SK-N-MC (cell line): ENCODE measurements around the gene RECK.
"Not testable (repeated sequence)": the region's sequence is repeated elsewhere in the genome, so short reads cannot be mapped to it uniquely, and the experiment has no call there.

Experiments
- DNase-seq: peaks from one replicate; pipeline ENCODE4 v3.0.0-alpha.2; 2011; ENCODE audit warnings: low read depth, low spot score
- H3K27ac ChIP-seq: fragments of 200-600 bp; sonication (generic); 2 replicates; pipeline ENCODE4 v1.5.1; 2016; ENCODE audit warnings: mixed run types
- H3K36me3 ChIP-seq: fragments of 200-600 bp; sonication (generic); 2 replicates; pipeline ENCODE4 v1.6.1; 2017; ENCODE audit warnings: antibody characterized with exemption, low read length, mixed read lengths; ENCODE audit not compliant: insufficient read depth
- H3K4me3 ChIP-seq: fragments of 200-600 bp; sonication (generic); 2 replicates; pipeline ENCODE4 v1.5.1; 2016
- H3K9ac ChIP-seq: fragments of 200-600 bp; sonication (generic); 2 replicates; pipeline ENCODE4 v1.8.0; 2017; ENCODE audit warnings: mixed run types, mixed read lengths; ENCODE audit not compliant: insufficient read length
- H3K9me3 ChIP-seq: fragments of 200-600 bp; sonication (generic); 2 replicates; pipeline ENCODE4 v1.6.1; 2017; ENCODE audit warnings: low read depth, mild to moderate bottlenecking, antibody characterized with exemption, low read length, moderate library complexity, mixed read lengths
- EZH2 ChIP-seq: fragments of 200-600 bp; sonication (generic); IDR thresholded peaks from one replicate; pipeline ENCODE4 v1.6.1; 2017; ENCODE audit warnings: antibody characterized with exemption
- FOXP2 ChIP-seq: optimal IDR thresholded peaks from 2 replicates; pipeline ENCODE3; 2011; ENCODE audit warnings: mild to moderate bottlenecking, moderate library complexity; ENCODE audit not compliant: insufficient read depth; ENCODE audit errors: extremely low read length, control extremely low read depth
- POLR2AphosphoS5 ChIP-seq: IDR thresholded peaks from 2 replicates; pipeline ENCODE4 v1.6.1; 2012; ENCODE audit warnings: mild to moderate bottlenecking, low read depth, low read length, borderline replicate concordance

Gene RECK

GRCh38 chr9:36064448-36065037 is 27.8 kb downstream of the RECK start:
- no peaks in the 10 kb centered on the region; the same call in 1 of the 2 replicates for H3K36me3 ChIP-seq
- H3K4me3 ChIP-seq, result no peak overlapping the region
- H3K9me3 ChIP-seq, result no peaks in the 10 kb centered on the region
- DNase-seq, result no peak
- no peak overlapping the region for H3K27ac ChIP-seq
- TF ChIP-seq POLR2AphosphoS5 (no peak), FOXP2 (no peak), EZH2 (no peak)
- no peak overlapping the region for H3K9ac ChIP-seq

GRCh38 chr9:36074055-36074454 is 37.3 kb downstream of the RECK start:
- TF ChIP-seq POLR2AphosphoS5, result no peak
- H3K4me3 ChIP-seq, result no peak overlapping the region; the same call in 1 of the 2 replicates
- no peak for DNase-seq
- no peaks in the 10 kb centered on the region for H3K9me3 ChIP-seq
- no peak overlapping the region for H3K27ac ChIP-seq
- no peaks in the 10 kb centered on the region for H3K36me3 ChIP-seq
- peak overlapping the region; percentile 49 for H3K9ac ChIP-seq

- Histone ChIP-seq H3K9me3 (no peaks in the 10 kb centered on the region), H3K27ac (peak overlapping the region; percentile 77), H3K4me3 (peak overlapping the region; percentile 69), H3K36me3 (no peaks in the 10 kb centered on the region), H3K9ac (peak overlapping the region; percentile 49)
- TF ChIP-seq POLR2AphosphoS5 (no peak), EZH2 (no peak), FOXP2 (no peak)
- peak; percentile 18 for DNase-seq
These were observed 38.3 kb downstream of the RECK start for GRCh38 chr9:36074870-36075532.

GRCh38 chr9:36078051-36078450 is 41.3 kb downstream of the RECK start:
- TF ChIP-seq FOXP2 (no peak), POLR2AphosphoS5 (no peak)
- Histone ChIP-seq H3K27ac (no peak overlapping the region), H3K36me3 (no peaks in the 10 kb centered on the region), H3K9ac (no peak overlapping the region), H3K4me3 (no peak overlapping the region), H3K9me3 (no peaks in the 10 kb centered on the region)
- DNase-seq, result no peak

GRCh38 chr9:36080519-36080918 is 43.8 kb downstream of the RECK start:
- Histone ChIP-seq H3K9ac (no peak overlapping the region), H3K9me3 (no peaks in the 10 kb centered on the region), H3K27ac (no peak overlapping the region), H3K36me3 (no peaks in the 10 kb centered on the region), H3K4me3 (no peak overlapping the region)
- no peak for DNase-seq
- no peak for TF ChIP-seq POLR2AphosphoS5

DNA sequence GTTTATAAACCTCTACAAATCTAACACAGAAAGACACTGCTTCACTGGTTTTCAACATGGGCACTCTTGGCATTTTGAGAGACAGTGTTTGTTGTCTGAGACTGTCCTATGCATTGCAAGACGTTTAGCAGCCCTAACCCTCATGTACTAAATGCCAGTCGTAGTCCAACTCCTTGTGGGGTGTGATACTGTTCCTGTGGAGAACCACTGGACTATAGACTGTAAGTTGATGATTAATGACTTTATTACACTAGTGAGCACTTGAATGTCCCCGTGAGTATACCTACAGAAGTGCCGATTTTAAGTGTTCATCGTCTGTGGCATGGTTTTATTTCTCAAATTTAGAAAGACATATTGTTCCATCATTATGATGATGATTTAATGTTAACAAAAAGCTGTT is 46.2 kb downstream of the RECK start:
- Histone ChIP-seq H3K9me3 (no peaks in the 10 kb centered on the region), H3K27ac (no peak overlapping the region), H3K9ac (no peak overlapping the region), H3K4me3 (no peak overlapping the region), H3K36me3 (peaks cover 6% of the 10 kb centered on the region; the same call in 1 of the 2 replicates)
- TF ChIP-seq FOXP2, result no peak
- no peak for DNase-seq

DNA sequence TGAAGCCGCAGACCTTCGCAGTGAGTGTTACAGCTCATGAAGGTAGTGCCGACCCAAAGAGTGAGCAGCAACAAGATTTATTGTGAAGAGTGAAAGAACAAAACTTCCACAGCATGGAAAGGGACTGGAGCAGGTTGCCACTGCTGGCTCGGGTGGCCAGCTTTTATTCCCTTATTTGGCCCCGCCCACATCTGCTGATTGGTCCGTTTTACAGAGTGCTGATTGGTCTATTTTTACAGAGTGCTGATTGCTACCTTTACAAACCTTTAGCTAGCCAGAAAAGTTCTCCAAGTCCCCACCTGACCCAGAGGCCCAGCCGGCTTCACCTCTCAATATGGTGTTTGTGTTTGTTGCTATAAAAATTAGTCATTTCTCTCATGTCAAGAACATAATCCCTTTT is 49.7 kb downstream of the RECK start:
- no peak for DNase-seq
- Histone ChIP-seq H3K9ac (no peak overlapping the region), H3K27ac (no peak overlapping the region), H3K36me3 (peaks cover 6% of the 10 kb centered on the region; the same call in 1 of the 2 replicates), H3K9me3 (no peaks in the 10 kb centered on the region), H3K4me3 (no peak overlapping the region)
- TF ChIP-seq EZH2 (no peak), FOXP2 (no peak), POLR2AphosphoS5 (no peak)

DNA sequence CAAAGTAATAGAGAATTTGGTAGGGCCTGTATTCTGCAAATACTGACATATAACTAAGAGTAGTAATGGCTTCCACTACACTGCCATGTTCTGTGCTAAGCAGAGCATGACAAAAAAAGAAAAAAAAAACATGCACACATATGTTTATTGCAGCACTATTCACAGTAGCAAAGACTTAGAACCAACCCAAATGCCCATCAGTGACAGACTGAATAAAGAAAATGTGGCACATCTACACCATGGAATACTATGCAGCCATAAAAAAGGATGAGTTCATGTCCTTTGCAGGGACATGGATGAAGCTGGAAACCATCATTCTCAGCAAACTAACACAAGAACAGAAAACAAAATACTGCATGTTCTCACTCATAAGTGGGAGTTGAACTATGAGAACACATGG is 50.3 kb downstream of the RECK start:
- H3K36me3 ChIP-seq, H3K4me3 ChIP-seq, H3K9me3 ChIP-seq, H3K9ac ChIP-seq, H3K27ac ChIP-seq, DNase-seq: not testable (repeated sequence)

- no peak for TF ChIP-seq POLR2AphosphoS5
- no peak for TF ChIP-seq EZH2
- no peak for TF ChIP-seq FOXP2
- peaks cover 6% of the 10 kb centered on the region; the same call in 1 of the 2 replicates for H3K36me3 ChIP-seq
- H3K9me3 ChIP-seq, result no peaks in the 10 kb centered on the region
- no peak overlapping the region for H3K9ac ChIP-seq
- no peak for DNase-seq
- no peak overlapping the region for H3K27ac ChIP-seq
- no peak overlapping the region for H3K4me3 ChIP-seq
These were observed 51.3 kb downstream of the RECK start for GRCh38 chr9:36088020-36088419.
